Measurements from ENCODE around the gene AGBL5.
"Not testable (repeated sequence)": the region's sequence is repeated elsewhere in the genome, so short reads cannot be mapped to it uniquely, and the experiment has no call there.

The AGBL5 gene

DNA sequence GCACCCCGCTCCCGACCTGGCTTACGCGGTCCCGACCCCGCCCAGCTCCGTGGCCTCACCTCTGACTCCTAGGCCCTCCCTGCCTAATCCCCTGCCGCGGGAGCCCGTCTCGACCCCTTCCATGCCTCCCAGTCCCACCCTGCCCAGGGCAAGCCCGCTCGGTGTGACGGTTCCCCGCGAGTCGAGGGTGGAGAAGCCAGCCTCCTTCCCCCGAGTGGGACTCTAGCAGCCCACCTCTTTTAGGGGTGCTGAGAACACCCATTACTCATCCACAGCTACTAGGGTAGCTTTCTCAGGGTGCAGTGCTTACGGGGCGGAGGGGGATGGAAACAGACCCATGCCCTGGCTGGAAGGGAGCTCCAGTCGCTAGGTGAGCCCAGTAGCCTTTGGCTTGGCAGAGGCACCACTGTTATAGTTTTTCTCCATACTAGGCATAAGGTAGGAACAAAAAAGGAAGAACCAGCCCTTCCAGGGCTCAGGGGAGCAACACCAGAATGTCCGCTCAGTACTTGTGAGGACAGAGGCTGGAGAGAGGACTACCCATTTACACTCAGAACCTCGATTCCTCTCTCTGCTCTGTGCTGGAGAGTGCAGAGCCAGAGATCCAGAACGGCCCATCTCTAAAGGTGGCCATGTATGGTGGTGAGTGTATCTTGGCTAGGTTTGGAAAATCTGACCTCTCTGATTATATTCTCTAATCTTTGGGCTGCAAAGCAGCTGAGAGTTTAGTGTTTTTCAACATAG lies 606 bp downstream of the AGBL5 start:
- DNase-seq (ENCODE audit: low read depth in 2 of 2), result no peak

DNA sequence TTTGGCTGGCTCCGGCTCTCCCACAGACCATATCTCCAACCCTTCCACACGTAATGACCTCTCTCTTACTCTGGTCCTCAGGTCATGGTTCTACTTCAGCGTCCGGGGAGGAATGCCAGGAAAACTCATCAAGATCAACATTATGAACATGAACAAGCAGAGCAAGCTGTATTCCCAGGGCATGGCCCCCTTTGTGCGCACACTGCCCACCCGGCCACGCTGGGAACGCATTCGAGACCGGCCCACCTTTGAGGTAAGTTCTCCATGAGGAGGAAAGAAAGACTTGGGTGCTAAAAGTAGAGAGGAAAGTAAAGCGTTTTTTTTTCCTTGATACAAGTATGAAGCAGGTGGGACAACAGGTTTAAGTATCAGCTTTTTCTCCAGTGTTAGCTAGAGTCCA lies 1.9 kb downstream of the AGBL5 start:
- DNase-seq (ENCODE audit: low read depth in 2 of 2), result no peak

DNA sequence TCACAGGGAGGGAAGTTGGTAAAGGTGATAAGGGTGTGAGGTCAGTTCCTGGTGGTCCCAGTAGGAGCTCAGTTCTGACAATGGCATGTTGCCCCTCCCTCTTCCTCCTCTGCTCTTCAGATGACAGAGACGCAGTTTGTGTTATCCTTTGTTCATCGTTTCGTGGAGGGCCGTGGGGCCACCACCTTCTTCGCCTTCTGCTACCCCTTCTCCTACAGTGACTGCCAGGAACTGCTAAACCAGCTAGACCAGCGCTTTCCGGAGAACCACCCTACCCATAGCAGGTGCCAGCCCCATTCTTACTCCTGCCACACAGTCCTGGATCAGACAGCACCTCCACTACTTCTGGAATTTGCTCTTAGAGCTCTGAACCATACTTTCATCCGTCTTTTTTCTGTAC lies 2.3 kb downstream of the AGBL5 start:
- DNase-seq (ENCODE audit: low read depth in 2 of 2), result no peak

DNA sequence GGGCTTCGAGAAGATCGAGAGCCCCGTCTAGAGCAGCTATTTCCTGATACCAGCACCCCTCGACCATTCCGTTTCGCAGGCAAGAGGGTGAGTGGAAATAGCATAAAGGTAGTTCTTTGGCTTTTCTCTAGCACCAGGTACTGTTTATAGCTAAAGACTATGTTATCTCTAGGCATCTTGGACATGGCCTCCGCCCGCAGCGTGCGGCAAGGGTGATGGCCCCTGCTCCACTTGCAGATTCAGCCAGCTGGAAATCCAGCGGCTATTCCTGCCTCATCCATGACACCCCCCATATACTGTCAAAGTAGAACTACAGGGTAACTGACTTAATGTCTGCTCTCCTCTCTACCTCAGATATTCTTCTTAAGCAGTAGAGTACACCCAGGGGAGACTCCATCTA lies 3.3 kb downstream of the AGBL5 start:
- DNase-seq (ENCODE audit: low read depth in 2 of 2), result no peak

DNA sequence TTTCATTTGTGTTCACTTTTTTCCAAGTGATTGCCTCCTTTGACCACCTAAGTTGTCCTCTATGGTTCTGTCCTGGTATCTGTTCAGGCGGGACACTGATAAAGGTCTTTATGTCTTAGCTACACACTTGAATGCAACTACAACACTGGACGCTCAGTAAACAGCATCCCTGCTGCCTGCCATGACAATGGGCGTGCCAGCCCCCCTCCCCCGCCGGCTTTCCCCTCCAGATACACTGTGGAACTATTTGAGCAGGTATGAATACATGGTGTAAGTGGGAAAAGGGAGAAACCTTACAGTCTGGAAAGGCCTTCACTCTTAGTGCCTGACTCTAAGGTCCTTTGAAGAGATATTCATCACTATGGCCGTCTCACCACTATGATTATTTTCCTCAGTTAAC lies 5.7 kb downstream of the AGBL5 start:
- DNase-seq (ENCODE audit: low read depth in 2 of 2), result no peak

DNA sequence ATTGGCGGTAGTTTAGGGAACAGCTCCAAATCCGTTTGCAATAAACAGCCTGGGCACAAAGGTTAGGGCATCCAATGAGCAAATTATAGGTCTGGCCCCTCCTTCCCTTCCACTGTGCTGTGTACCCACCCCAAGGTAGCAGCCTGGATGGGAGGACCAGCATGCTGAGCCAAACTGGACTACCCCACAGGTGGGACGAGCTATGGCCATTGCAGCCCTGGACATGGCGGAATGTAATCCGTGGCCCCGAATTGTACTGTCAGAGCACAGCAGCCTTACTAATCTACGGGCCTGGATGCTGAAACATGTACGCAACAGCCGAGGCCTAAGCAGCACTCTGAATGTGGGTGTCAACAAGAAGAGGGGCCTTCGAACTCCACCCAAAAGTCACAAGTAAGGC lies 6.7 kb downstream of the AGBL5 start:
- DNase-seq (ENCODE audit: low read depth in 2 of 2), result no peak

DNA sequence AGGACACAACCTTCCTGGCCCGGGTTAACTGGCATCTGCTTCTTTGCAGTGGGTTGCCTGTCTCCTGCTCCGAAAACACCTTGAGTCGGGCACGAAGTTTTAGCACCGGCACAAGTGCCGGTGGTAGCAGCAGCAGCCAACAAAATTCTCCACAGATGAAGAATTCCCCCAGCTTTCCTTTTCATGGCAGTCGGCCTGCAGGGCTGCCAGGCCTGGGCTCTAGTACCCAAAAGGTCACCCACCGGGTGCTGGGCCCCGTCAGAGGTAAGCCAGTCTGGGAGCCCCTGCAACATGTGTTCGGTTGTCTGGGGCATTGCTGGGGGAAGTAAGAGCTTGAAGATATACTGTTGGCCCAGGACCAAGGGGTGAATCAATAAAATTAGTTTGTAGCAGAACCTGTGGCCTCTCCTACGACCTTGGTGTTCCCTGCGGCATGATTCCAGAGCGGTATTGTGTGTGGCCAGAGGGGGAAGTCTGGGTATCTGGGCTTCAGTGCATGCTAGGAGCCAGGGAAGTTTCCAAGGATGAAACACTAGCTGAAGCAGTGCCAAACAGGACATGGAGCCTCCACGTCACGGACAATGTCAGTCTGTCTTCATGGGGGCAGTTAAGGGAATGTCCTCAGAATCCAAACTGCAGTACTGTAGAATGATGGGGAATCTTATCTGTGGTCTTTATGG lies 7.8 kb downstream of the AGBL5 start:
- DNase-seq (ENCODE audit: low read depth in 2 of 2), result no peak

DNA sequence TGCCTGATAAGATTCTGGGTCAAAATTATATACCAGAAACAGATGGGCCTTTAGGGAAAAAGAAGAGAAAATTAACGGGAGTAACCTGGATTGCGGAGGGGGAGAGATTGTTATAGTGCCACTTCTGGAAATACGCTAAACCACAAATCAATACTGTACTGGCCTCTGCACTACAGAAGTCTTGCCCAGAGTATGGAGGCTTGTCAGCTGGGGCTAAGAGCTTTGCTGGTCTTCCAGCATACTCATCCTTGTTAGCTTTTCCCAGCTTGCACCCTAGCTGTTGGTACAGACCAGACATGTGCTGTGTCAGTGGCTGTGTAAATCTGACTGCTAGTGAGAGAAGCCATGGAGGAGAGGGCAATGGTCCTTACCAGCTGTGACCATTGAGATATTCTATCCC lies 8.9 kb downstream of the AGBL5 start:
- no peak for DNase-seq (ENCODE audit: low read depth in 2 of 2)

DNA sequence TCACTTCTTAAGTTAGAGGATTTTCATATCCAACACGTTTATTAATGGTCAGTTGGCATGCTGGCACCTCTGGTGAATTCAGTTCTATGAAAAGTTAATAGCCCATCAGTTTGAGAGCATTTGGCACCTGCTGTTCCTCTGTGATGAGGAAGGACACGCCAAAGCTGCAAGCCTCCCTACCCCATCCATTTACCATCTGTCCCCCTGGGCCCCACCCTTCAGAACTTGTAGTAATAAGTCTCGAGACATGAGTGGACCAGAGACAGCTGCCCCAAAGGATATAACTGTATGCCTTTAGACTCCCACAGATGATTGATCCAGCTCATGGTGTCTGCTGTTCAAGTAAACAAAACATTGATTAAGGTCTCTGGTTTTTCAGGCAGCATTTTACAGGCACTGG lies 13.7 kb downstream of the AGBL5 start:
- no peak for DNase-seq (ENCODE audit: low read depth in 2 of 2)

DNA sequence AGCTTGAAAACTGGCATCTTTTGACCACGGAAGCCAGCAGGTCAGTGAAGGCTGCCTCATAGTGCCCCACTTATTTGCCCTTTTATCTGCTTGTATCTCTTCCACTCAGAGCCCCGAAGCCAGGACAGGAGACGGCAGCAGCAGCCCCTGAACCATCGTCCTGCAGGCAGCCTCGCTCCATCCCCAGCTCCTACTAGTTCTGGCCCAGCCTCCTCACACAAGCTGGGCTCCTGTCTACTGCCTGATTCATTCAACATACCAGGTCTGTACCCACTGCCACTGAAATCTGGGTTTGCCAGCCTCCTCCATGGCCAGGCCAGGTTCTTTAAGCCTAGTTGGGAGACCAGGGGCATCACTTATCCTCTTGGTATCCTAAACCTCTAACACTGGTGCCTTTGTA lies 15.9 kb downstream of the AGBL5 start:
- no peak for DNase-seq (ENCODE audit: low read depth in 2 of 2)

DNA sequence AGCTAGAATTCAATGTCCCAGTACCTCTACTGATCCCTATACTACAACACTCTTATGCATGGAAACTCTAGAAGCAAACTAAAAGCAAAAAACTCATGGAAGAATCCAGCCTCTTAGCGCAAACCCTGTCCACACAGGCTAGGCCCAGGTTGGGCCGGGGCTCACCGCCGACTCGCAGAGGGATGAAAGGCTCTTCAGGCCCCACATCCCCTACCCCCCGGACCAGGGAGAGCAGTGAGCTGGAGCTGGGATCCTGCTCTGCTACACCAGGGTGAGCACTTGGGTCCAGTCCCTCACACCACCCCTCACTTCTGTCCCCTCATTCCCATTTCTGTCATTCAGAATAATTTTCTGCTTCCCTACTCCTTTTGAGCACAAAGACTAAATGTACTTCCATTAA lies 18.0 kb downstream of the AGBL5 start:
- no peak for DNase-seq (ENCODE audit: low read depth in 2 of 2)

DNA sequence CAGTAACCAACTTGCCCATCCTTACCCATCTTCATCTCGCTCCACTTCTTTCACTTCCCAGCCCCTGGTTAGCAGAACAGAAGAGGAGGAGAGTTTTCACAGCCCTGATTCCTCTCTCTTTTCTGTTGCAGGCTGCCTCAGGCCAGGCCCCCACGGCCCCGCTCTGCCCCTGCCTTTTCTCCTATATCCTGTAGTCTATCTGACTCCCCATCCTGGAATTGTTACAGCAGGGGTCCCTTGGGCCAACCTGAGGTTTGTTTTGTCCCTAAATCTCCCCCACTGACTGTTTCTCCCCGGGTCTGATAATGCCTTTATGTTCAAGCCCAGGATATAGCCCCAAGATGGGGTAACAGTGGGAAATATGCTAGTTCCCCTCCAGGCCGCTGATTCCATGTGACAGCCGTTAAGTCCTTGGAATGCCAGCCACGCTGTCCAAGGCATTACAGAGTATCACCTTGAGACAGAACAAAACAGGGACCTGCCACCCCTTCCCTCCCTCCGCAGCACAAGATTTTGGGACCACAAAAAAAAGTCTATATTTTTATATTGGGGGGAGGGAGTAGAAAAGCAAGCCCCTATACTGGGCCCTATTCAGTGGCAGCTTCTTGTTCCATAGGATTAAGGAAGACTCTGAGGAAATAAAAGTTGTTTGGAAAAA lies 18.6 kb downstream of the AGBL5 start:
- no peak for DNase-seq (ENCODE audit: low read depth in 2 of 2)

DNA sequence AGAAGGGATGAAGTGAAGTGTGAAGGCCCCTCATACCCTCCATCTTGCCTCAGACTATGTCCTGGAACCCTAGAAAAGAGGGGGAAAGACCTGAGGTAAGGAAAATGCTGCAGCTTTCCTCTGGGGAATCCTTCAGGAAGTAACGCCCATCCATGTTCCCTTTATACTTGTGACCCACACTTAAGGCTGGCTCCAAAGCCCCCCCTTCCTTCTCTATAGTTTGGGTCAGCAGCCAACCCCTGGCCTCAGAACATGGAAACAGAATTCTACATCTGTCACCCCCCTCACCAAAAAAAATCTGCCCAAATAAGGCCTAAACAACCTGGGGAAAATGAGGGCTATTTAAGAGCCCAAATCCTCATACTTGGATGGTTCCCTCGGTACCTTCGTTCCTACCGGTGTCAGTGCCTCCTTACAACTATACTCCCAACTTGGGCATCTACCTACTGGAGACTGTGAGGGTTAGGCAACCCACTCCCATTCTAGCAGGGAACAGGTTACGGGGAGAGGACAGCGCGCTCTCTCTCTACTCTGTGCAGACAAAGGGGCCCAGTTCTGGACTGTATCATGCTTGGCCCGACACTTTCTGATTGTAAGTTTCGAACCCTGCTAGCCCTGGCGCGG lies 19.3 kb downstream of the AGBL5 start:
- DNase-seq (ENCODE audit: low read depth in 2 of 2), result no peak

DNA sequence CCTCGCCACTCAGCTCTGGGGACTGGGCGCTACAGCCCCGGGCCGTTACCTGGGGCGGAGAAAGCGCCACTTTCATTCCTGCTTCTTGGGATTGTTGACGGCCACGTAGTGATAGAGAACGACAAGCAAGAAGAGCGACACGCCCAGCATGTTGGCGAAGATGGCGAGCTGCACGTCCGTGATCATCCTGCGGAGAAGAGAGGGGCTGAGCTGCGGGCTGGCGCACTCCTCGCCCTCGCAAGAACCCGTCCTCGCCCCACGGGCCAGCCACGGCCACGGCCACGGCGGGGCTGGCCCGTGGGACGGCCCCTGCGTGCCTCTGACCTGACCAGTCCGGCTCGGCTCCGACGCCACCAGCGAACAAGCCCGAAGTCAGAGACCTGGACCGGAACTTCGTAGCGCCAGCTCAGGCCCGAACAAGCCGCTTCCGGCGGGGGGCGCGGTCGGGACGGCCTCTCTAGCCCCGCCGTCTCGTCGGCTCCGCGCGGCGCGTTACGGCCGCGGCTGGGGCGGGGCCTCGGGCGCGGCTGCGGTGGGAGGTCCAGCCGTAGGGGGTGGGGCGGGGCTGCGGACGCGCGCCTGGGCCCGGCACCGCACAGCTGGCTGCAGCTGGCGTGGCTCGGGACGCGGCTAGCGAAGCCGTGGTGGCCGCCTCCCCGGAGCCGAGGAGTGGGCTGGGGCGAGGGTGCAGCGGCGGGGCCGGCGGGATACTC lies 20.0 kb downstream of the AGBL5 start, which contains the start of gene OST4:
Gene OST4, minus strand, starts transcription at position 378 of the 713 bp plus-strand sequence.
- DNase-seq (ENCODE audit: low read depth in 2 of 2), result peak; percentile 78 to 85

DNA sequence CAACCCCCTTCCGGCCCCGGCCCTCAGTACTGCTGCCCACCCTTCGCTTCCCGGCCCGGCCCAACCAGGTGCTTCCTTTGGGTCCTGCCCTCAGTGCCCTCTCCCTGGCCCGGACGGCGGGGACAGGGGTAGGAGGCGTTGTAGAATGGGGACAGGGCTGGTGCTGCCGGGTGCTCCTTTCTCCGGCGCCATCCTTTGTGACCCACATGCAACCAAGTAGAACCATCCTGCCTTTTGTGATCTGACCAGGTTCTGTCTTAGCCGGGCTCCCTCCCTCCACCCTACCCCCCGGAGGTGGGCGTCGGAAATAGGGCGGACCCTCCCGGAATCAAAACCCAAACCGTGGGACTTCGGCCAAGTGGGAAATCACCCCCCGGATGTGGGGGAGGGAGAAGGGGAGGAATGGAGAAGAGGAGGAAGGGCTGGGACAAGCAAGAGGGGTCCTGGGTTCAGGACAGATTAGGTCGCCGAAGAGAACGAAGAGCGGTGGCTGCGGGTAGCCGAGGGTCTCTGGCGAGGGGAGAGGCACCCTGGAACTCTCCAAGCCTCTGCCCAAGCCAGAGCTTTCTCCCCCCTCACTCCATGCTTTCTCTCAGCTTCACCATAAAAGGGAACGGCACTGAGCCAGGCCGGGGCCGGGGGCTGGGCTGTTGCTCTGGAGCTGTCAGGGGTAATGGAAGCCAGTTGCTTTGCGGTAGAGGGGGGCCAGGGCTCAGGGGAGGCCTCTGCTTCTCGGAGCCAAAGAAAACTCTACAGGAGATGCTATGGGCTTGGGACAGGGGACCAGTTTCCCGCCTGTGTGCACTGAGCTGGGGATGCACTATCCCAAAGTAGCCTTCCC lies 20.7 kb downstream of the AGBL5 start:
- peak; percentile 82 to 84 for DNase-seq (ENCODE audit: low read depth in 2 of 2)

DNA sequence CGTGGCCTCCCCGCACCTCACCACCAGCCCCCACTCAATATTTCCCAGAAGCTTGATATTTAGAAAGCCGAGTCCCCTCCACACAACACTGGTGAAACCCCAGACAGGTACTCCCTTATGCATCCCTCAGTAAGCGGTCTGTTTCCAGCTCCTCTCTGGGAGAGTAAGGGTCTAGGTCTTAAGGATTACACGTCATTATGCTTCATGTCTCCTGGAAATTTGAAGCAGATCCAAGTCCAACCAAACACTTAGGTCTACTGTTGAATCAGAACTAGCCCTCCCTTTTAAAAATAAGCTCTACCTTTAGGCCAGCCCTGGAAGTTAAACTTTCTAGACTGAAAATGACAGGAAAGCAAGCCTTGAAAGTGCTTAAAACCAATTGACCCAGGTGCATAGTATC lies 21.5 kb downstream of the AGBL5 start:
- DNase-seq (ENCODE audit: low read depth in 2 of 2), result no peak

DNA sequence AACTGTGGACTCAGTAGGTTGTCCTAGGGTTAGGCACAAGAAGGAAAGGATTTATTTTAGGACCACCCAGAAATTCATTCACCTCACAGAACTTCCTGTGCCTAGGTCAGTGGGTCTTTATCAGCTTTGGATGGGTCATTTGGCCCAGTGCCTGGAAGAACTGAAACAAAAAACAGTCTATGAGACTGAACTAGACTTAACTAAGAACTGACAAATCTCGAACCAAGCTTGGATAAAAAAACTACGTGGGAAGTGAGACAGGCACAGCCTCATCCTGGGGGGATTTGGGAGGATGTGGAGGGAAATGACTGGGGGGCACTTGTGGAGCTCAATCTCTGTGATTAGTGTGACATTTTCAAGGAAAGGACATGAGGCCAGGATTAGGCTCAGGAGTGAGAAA lies 22.3 kb downstream of the AGBL5 start:
- DNase-seq (ENCODE audit: low read depth in 2 of 2), result no peak

DNA sequence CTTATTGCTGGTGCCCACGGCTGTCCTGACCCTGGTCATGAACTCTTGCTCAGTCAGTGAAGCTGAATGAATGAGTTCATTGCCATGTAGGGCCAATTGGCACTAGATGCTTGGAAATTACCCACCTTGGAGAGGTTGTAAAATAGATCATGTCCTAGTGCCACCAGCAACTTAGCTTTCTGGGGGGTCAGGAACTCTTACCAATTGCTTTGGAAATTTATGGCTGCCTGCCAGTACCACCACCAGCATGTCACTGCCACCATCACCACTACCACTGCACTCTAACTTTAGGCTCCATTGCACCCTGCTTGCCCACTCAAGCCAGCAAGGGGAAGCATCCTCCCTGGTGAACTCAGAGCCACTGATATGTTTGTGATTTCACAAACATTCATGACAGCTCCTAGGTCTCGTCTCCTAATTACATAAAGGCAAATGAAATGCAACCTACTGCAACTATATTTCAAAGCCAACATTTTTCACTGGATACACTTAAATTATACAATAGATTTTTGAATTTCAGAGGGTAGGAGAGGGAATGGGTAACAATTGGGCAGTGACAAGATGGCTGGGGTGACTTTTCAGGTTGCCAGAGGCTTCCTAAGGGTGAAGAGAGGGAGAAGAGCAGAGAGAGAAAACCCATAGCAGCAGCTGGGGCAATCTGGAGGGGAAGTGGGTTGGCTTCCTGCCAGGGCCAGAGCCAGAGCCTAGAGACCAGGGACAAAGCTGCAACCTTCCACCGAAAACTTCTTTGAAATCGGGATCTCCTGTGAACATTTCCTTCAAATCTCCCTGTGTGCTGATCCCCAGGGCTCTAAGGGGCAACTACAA lies 23.5 kb downstream of the AGBL5 start:
- DNase-seq (ENCODE audit: low read depth in 2 of 2), result no peak

DNA sequence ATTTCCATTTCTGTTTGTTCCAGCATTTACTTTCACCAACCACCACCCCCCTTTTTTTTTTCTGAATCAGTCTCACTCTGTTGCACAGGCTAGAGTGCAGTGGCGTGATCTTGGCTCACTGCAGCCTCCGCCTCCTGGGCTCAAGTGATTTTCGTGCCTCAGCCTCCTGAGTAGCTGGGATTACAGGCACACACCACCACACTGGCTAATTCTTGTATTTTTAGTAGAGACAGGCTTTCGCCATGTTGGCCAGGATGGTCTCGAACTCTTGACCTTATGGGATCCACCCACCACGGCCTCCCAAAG lies 24.1 kb downstream of the AGBL5 start:
- not testable (repeated sequence) for DNase-seq (ENCODE audit: low read depth in 2 of 2)

DNA sequence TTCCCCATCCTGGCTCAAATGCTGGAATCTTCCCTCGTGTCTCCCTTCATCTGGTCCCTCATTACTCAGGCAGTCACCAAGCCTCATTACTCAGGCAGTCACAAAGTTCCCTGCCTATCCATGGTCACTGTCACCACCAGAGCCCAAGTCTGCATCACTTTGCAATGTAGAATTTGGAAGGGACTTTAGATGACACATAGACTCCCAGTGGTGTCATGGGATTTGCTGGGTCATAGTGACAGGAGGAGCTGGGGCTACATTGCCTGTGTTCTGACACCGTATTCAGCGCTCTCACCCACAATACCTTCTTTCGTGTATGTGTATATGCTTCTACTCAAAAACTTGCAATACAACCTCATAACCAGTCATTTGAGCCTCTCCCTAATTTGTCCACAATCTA lies 24.9 kb downstream of the AGBL5 start:
- DNase-seq (ENCODE audit: low read depth in 2 of 2), result no peak
